ENCODE results near the gene KIAA0753. TPM values are rescaled to one million over a fixed set of nuclear protein-coding genes. Genes with fewer than 3 reads are reported as not detected.

KIAA0753 gene
- total and polyA plus RNA-seq, 2 of the 8 experiments (the other 6 are each of a cell fraction or from before 2014, with no cell fraction given) = 5.0 to 27.1 TPM

DNA sequence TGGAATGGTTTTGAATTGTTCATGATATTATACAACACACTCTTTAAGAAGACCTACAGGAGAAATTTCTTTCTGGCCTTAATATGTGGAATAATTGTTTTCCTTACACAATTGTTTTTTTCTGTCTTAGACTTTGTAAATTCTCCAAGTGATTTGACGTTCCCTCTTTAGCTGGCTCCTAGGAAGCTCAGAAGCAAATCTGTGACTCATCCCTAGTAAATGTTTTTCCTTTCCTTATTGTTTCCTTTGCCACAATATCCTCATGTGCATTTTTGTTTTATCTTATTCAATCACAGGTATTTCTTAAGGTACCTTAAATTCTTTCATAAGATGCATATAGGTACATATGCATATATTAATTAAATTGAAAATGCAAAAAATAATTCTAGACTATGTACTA lies 13.5 kb downstream of the KIAA0753 start:
- Histone ChIP-seq H3K36me3 (ENCODE audit: control insufficient read depth in 2 of 4, insufficient read depth in 4 of 4, low read length in 3 of 4) (peaks cover 9 to 32% (median 23%) of the 10 kb centered on the region in 4 experiments), H3K23ac (ENCODE audit: insufficient read length) (no peak overlapping the region), H3K9ac (replicated peaks in 1 of 4; ENCODE audit: extremely low read depth in 1 of 4, low read depth in 3 of 4, low read length in 3 of 4) (no peak overlapping the region), H3K18ac (ENCODE audit: extremely low read depth, low read length) (no peak overlapping the region), H4K8ac (ENCODE audit: extremely low read depth, insufficient read depth, low read length) (no peak overlapping the region), H3K56ac (replicated peaks; ENCODE audit: insufficient read length, low read depth, low read length) (no peak overlapping the region), H3K4me3 (ENCODE audit: extremely low read depth in 1 of 4, insufficient read depth in 2 of 4, low read depth in 3 of 4, low read length in 4 of 4) (no peak overlapping the region), H3K4ac (replicated peaks; ENCODE audit: insufficient read length, low read depth, low read length) (no peak overlapping the region), H3K23me2 (ENCODE audit: low read depth, low read length) (no peaks in the 10 kb centered on the region), H2BK5ac (ENCODE audit: low read depth, low read length) (no peak overlapping the region), H4K91ac (replicated peaks; ENCODE audit: insufficient read length, low read length) (no peak overlapping the region), H3K14ac (ENCODE audit: insufficient read length) (no peak overlapping the region), H3K9me3 (ENCODE audit: insufficient read depth in 2 of 2, low read depth in 1 of 2, low read length in 1 of 2) (no peaks in the 10 kb centered on the region), H3K4me2 (ENCODE audit: insufficient read depth in 1 of 2, low read depth in 2 of 2, low read length in 2 of 2) (no peak overlapping the region), H3K79me1 (ENCODE audit: low read depth, low read length) (no peaks in the 10 kb centered on the region), H2BK12ac (ENCODE audit: low read depth, low read length) (no peak overlapping the region), H2BK15ac (ENCODE audit: low read length) (no peak overlapping the region), H4K20me1 (replicated peaks in 1 of 2; ENCODE audit: control insufficient read depth in 1 of 2, insufficient read depth in 2 of 2, low read length in 2 of 2) (peaks cover 1% of the 10 kb centered on the region in 2 experiments), H3K79me2 (ENCODE audit: control insufficient read depth in 1 of 2, insufficient read depth in 2 of 2, low read length in 2 of 2) (0 out of 4 replicates have a peak, but pooled peaks cover 0 to 4% of the 10 kb centered on the region in 2 experiments), H3K27ac (ENCODE audit: low read depth, low read length) (no peak overlapping the region), H2BK20ac (ENCODE audit: low read length) (no peak overlapping the region), H2AFZ (ENCODE audit: low read length) (no peak overlapping the region), H2BK120ac (replicated peaks; ENCODE audit: low read depth, low read length) (no peak overlapping the region), H2AK5ac (ENCODE audit: low read depth, low read length) (no peak overlapping the region), H3K27me3 (replicated peaks in 1 of 4; ENCODE audit: control insufficient read depth in 3 of 4, extremely low read depth in 1 of 4, insufficient read depth in 3 of 4, low read length in 3 of 4) (no peaks in the 10 kb centered on the region), H3K4me1 (replicated peaks in 1 of 4; ENCODE audit: control insufficient read depth in 3 of 4, insufficient read depth in 4 of 4, low read length in 3 of 4) (no peaks in the 10 kb centered on the region), H4K5ac (ENCODE audit: insufficient read length, low read depth, low read length) (no peak overlapping the region)
- POLR2A ChIA-PET (ENCODE audit: partially characterized antibody) = no interaction called here
- WGBS, 2 experiments (ENCODE audit: extremely low coverage in 1 of 2, insufficient coverage in 1 of 2, insufficient read length in 1 of 2, insufficient replicate concordance in 2 of 2, low coverage in 1 of 2, low lambda C conversion rate in 2 of 2, missing lambda C conversion rate in 1 of 2) = 92% methylated on average over 1 of the region's 1 CpG; no CpG with 5 or more reads in 1 of the 2 experiments
- CTCF ChIA-PET (ENCODE audit: partially characterized antibody) = interaction anchor here (0.8 kb wide), 1 partner anchor 14 kb away, joined by 3 read pairs; the partner anchor contains the start of gene TXNDC17
- no peak for DNase-seq (ENCODE audit: low read depth in 1 of 2, low spot score in 2 of 2)
- no peak for FAIRE-seq
- TF ChIP-seq HDAC6 (IDR thresholded peaks at IDR 0.05; ENCODE audit: low read depth, low read length) = no peak
- TF ChIP-seq FOSL1 (IDR thresholded peaks at IDR 0.05; ENCODE audit: insufficient read depth, low read depth, low read length) = no peak
- TF ChIP-seq, protein P1, sequence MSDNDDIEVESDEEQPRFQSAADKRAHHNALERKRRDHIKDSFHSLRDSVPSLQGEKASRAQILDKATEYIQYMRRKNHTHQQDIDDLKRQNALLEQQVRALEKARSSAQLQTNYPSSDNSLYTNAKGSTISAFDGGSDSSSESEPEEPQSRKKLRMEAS (IDR thresholded peaks at IDR 0.05) = no peak
- TF ChIP-seq POLR2A (IDR thresholded peaks at IDR 0.05; ENCODE audit: control extremely low read depth in 1 of 2, low read depth in 2 of 2, low read length in 2 of 2) = no peak
- no peak for TF ChIP-seq RAD21 (IDR thresholded peaks at IDR 0.05 in 1 of 2, conservative IDR thresholded peaks at IDR 0.05 in 1 of 2; ENCODE audit: low read depth in 2 of 2, low read length in 2 of 2)
- no peak for TF ChIP-seq TAF7 (optimal IDR thresholded peaks at IDR 0.05; ENCODE audit: borderline replicate concordance, low read depth, low read length)
- TF ChIP-seq KDM5A (IDR thresholded peaks at IDR 0.05; ENCODE audit: low read length) = no peak
